ENCODE measurements around the gene OR2AE1.
"Not testable (repeated sequence)": the region's sequence is repeated elsewhere in the genome, so short reads cannot be mapped to it uniquely, and the experiment has no call there.

The OR2AE1 gene

GRCh38 chr7:99876933-99877332, at the start of gene OR2AE1:
Gene OR2AE1 (minus strand): TSS chr7:99877033. CDS start chr7:99877033, 0 bp downstream.
- H3K9me3 Mint-ChIP-seq: no peaks in the 10 kb centered on the region
- DNase-seq: no peak
- H3K4me1 Mint-ChIP-seq (ENCODE audit: low read depth): peaks cover 2% of the 10 kb centered on the region
- H3K36me3 Mint-ChIP-seq (ENCODE audit: low read depth): no peaks in the 10 kb centered on the region
- no peak within 1 kb of the TSS for H3K27ac Mint-ChIP-seq
- no peaks in the 10 kb centered on the region for H3K27me3 Mint-ChIP-seq
- H3K4me3 Mint-ChIP-seq: no peak within 1 kb of the TSS

GRCh38 chr7:99926321-99926720, 49.5 kb upstream of the OR2AE1 start:
- no peak overlapping the region for H3K27ac Mint-ChIP-seq
- no peak for DNase-seq
- peaks cover 9% of the 10 kb centered on the region for H3K36me3 Mint-ChIP-seq (ENCODE audit: low read depth)
- H3K4me1 Mint-ChIP-seq (ENCODE audit: low read depth): peaks cover 24% of the 10 kb centered on the region
- H3K4me3 Mint-ChIP-seq: no peak overlapping the region
- H3K9me3 Mint-ChIP-seq: no peaks in the 10 kb centered on the region
- peaks cover 16% of the 10 kb centered on the region for H3K27me3 Mint-ChIP-seq

- Mint-ChIP-seq H3K27me3 (peaks cover 13% of the 10 kb centered on the region), H3K27ac (no peak overlapping the region), H3K4me1 (ENCODE audit: low read depth) (peaks cover 15% of the 10 kb centered on the region), H3K4me3 (no peak overlapping the region), H3K36me3 (ENCODE audit: low read depth) (peaks cover 27% of the 10 kb centered on the region), H3K9me3 (no peaks in the 10 kb centered on the region)
- no peak for DNase-seq
Measured at GRCh38 chr7:99923200-99923599, 46.4 kb upstream of the OR2AE1 start.

GRCh38 chr7:99920149-99920548, 43.3 kb upstream of the OR2AE1 start:
- Mint-ChIP-seq H3K36me3 (ENCODE audit: low read depth) (peaks cover 55% of the 10 kb centered on the region), H3K4me1 (ENCODE audit: low read depth) (peaks cover 42% of the 10 kb centered on the region), H3K27ac (peak overlapping the region; percentile 99), H3K27me3 (no peaks in the 10 kb centered on the region), H3K4me3 (peak overlapping the region; percentile 99), H3K9me3 (no peaks in the 10 kb centered on the region)
- no peak for DNase-seq

- no peak for DNase-seq
- Mint-ChIP-seq H3K36me3 (ENCODE audit: low read depth) (peaks cover 58% of the 10 kb centered on the region), H3K4me3 (peak overlapping the region; percentile 99), H3K27me3 (no peaks in the 10 kb centered on the region), H3K4me1 (ENCODE audit: low read depth) (peaks cover 45% of the 10 kb centered on the region), H3K27ac (peak overlapping the region; percentile 99), H3K9me3 (no peaks in the 10 kb centered on the region)
Measured at GRCh38 chr7:99919814-99920112, 42.9 kb upstream of the OR2AE1 start.

- peak; percentile 93 for DNase-seq
- H3K4me1 Mint-ChIP-seq (ENCODE audit: low read depth): peaks cover 49% of the 10 kb centered on the region
- no peaks in the 10 kb centered on the region for H3K27me3 Mint-ChIP-seq
- H3K27ac Mint-ChIP-seq: peak within 1 kb of the TSS; percentile 99
- no peaks in the 10 kb centered on the region for H3K9me3 Mint-ChIP-seq
- H3K36me3 Mint-ChIP-seq (ENCODE audit: low read depth): peaks cover 63% of the 10 kb centered on the region
- H3K4me3 Mint-ChIP-seq: peak within 1 kb of the TSS; percentile 99
Measured at GRCh38 chr7:99918959-99919813, 42.4 kb upstream of the OR2AE1 start, which contains the start of gene TRIM4. Gene TRIM4 (minus strand): TSS chr7:99919530. CDS start chr7:99919401, 129 bp downstream.

GRCh38 chr7:99910976-99911375, 34.1 kb upstream of the OR2AE1 start:
- DNase-seq: no peak
- H3K27me3 Mint-ChIP-seq: no peaks in the 10 kb centered on the region
- peak overlapping the region; percentile 45 for H3K27ac Mint-ChIP-seq
- no peaks in the 10 kb centered on the region for H3K9me3 Mint-ChIP-seq
- no peak overlapping the region for H3K4me3 Mint-ChIP-seq
- peaks cover 49% of the 10 kb centered on the region for H3K4me1 Mint-ChIP-seq (ENCODE audit: low read depth)
- peaks cover 86% of the 10 kb centered on the region for H3K36me3 Mint-ChIP-seq (ENCODE audit: low read depth)

- Mint-ChIP-seq H3K27me3 (no peaks in the 10 kb centered on the region), H3K4me1 (ENCODE audit: low read depth) (peaks cover 9% of the 10 kb centered on the region), H3K36me3 (ENCODE audit: low read depth) (peaks cover 86% of the 10 kb centered on the region), H3K4me3 (no peak overlapping the region), H3K27ac (peak overlapping the region; percentile 35), H3K9me3 (no peaks in the 10 kb centered on the region)
- no peak for DNase-seq
Measured at GRCh38 chr7:99901581-99901980, 24.7 kb upstream of the OR2AE1 start.

GRCh38 chr7:99899830-99900519, 23.1 kb upstream of the OR2AE1 start:
- Mint-ChIP-seq H3K27ac (no peak overlapping the region), H3K27me3 (no peaks in the 10 kb centered on the region), H3K4me1 (ENCODE audit: low read depth) (peaks cover 9% of the 10 kb centered on the region), H3K36me3 (ENCODE audit: low read depth) (peaks cover 70% of the 10 kb centered on the region), H3K9me3 (no peaks in the 10 kb centered on the region), H3K4me3 (no peak overlapping the region)
- DNase-seq: no peak

GRCh38 chr7:99898836-99899235, 22.0 kb upstream of the OR2AE1 start:
- Mint-ChIP-seq H3K36me3 (ENCODE audit: low read depth) (peaks cover 61% of the 10 kb centered on the region), H3K27me3 (no peaks in the 10 kb centered on the region), H3K4me1 (ENCODE audit: low read depth) (peaks cover 12% of the 10 kb centered on the region), H3K27ac (no peak overlapping the region), H3K9me3 (no peaks in the 10 kb centered on the region), H3K4me3 (no peak overlapping the region)
- no peak for DNase-seq

GRCh38 chr7:99898023-99898357, 21.2 kb upstream of the OR2AE1 start:
- Mint-ChIP-seq H3K4me1 (ENCODE audit: low read depth) (peaks cover 12% of the 10 kb centered on the region), H3K4me3 (no peak overlapping the region), H3K9me3 (no peaks in the 10 kb centered on the region), H3K36me3 (ENCODE audit: low read depth) (peaks cover 52% of the 10 kb centered on the region), H3K27ac (peak overlapping the region; percentile 55), H3K27me3 (no peaks in the 10 kb centered on the region)
- no peak for DNase-seq

- Mint-ChIP-seq H3K4me3 (no peak overlapping the region), H3K9me3 (no peaks in the 10 kb centered on the region), H3K27me3 (no peaks in the 10 kb centered on the region), H3K4me1 (ENCODE audit: low read depth) (peaks cover 12% of the 10 kb centered on the region), H3K27ac (peak overlapping the region; percentile 55), H3K36me3 (ENCODE audit: low read depth) (peaks cover 52% of the 10 kb centered on the region)
- DNase-seq: no peak
Measured at GRCh38 chr7:99897322-99898022, 20.6 kb upstream of the OR2AE1 start.

GRCh38 chr7:99894738-99895137, 17.9 kb upstream of the OR2AE1 start:
- Mint-ChIP-seq H3K9me3 (no peaks in the 10 kb centered on the region), H3K4me1 (ENCODE audit: low read depth) (peaks cover 12% of the 10 kb centered on the region), H3K27ac (no peak overlapping the region), H3K4me3 (no peak overlapping the region), H3K36me3 (ENCODE audit: low read depth) (peaks cover 53% of the 10 kb centered on the region), H3K27me3 (no peaks in the 10 kb centered on the region)
- no peak for DNase-seq

GRCh38 chr7:99893280-99893679, 16.4 kb upstream of the OR2AE1 start:
- peaks cover 8% of the 10 kb centered on the region for H3K4me1 Mint-ChIP-seq (ENCODE audit: low read depth)
- H3K27ac Mint-ChIP-seq: no peak overlapping the region
- no peaks in the 10 kb centered on the region for H3K9me3 Mint-ChIP-seq
- peaks cover 49% of the 10 kb centered on the region for H3K36me3 Mint-ChIP-seq (ENCODE audit: low read depth)
- no peak overlapping the region for H3K4me3 Mint-ChIP-seq
- no peaks in the 10 kb centered on the region for H3K27me3 Mint-ChIP-seq
- DNase-seq: no peak

GRCh38 chr7:99890348-99890747, 13.5 kb upstream of the OR2AE1 start:
- not testable (repeated sequence) for H3K4me3 Mint-ChIP-seq; DNase-seq; H3K9me3 Mint-ChIP-seq; H3K27ac Mint-ChIP-seq; H3K27me3 Mint-ChIP-seq; H3K4me1 Mint-ChIP-seq (ENCODE audit: low read depth)
- H3K36me3 Mint-ChIP-seq (ENCODE audit: low read depth): peaks cover 47% of the 10 kb centered on the region
